Measurements from ENCODE around the gene SERPINB3.
"Not testable (repeated sequence)": the region's sequence is repeated elsewhere in the genome, so short reads cannot be mapped to it uniquely, and the experiment has no call there.

Gene SERPINB3

DNA sequence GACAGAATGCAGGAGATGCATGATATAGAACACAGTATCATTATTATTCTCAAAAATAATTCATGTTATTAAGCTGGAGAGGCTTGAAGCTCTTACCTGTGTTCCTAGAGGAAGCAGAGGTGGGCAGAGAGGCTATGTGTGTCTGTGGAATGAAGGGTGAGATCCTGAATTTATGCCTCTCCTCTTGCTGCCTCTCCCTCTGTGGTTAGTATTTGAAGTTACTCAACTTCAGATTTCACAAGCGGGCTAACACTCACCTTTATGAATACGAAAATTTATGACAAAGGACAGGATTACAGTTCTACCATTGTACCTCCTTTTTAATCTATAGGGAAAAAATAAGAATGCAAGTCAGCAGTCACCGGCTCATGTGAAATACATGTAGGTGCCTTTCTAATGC is at the start of gene SERPINB3:
Gene SERPINB3 (minus strand): TSS at position 144 of the 400 bp plus-strand sequence. CDS start 677 bp downstream, outside the sequence.
- H3K9ac ChIP-seq (ENCODE audit: low read length in 2 of 2); H3K27ac ChIP-seq (ENCODE audit: low read length); H3K27me3 ChIP-seq (ENCODE audit: control insufficient read depth in 1 of 2, insufficient read depth in 2 of 2, low read length in 2 of 2); H3K4me3 ChIP-seq (ENCODE audit: low read length in 2 of 2); H3K36me3 ChIP-seq (ENCODE audit: control insufficient read depth in 2 of 2, insufficient read depth in 2 of 2, low read length in 2 of 2); H3K4me1 ChIP-seq (ENCODE audit: control insufficient read depth, insufficient read depth, low read length); H3K9me3 ChIP-seq (ENCODE audit: control insufficient read depth in 2 of 2, low read length in 2 of 2): not testable (repeated sequence)

GRCh38 chr18:63708650-63709049 is 47.0 kb upstream of the SERPINB3 start:
- H3K27ac ChIP-seq (ENCODE audit: low read length): no peak overlapping the region
- no peaks in the 10 kb centered on the region for H3K4me1 ChIP-seq (ENCODE audit: control insufficient read depth, insufficient read depth, low read length)
- no peaks in the 10 kb centered on the region for H3K27me3 ChIP-seq (ENCODE audit: control insufficient read depth in 1 of 2, insufficient read depth in 2 of 2, low read length in 2 of 2)
- H3K9ac ChIP-seq (ENCODE audit: low read length in 2 of 2): no peak overlapping the region
- H3K4me3 ChIP-seq (ENCODE audit: low read length in 2 of 2): no peak overlapping the region
- H3K36me3 ChIP-seq (ENCODE audit: control insufficient read depth in 2 of 2, insufficient read depth in 2 of 2, low read length in 2 of 2): no peaks in the 10 kb centered on the region
- peaks cover under 1 to 1% of the 10 kb centered on the region in 2 donors for H3K9me3 ChIP-seq (ENCODE audit: control insufficient read depth in 2 of 2, low read length in 2 of 2)

DNA sequence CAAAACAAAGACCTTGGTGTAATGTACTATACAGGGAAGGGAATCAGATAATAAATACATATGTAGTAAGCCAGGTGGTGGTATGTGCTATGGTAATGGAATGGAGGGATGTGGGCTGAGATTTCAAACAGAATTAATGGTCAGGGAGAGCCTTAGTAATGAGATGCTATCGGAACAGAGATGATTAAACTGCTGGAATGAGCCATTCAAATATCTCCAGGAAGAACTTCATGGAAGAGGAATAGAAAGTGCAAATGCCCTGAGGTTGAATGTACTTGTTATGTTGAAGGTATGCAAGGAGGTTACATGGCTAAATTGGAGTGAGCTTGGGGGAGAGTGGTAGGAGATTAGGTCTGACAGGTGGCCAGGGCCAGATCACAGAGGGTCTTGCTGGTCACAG is 46.1 kb upstream of the SERPINB3 start:
- no peak overlapping the region for H3K27ac ChIP-seq (ENCODE audit: low read length)
- no peaks in the 10 kb centered on the region for H3K9me3 ChIP-seq (ENCODE audit: control insufficient read depth in 2 of 2, low read length in 2 of 2)
- no peaks in the 10 kb centered on the region for H3K36me3 ChIP-seq (ENCODE audit: control insufficient read depth in 2 of 2, insufficient read depth in 2 of 2, low read length in 2 of 2)
- no peak overlapping the region for H3K9ac ChIP-seq (ENCODE audit: low read length in 2 of 2)
- no peaks in the 10 kb centered on the region for H3K4me1 ChIP-seq (ENCODE audit: control insufficient read depth, insufficient read depth, low read length)
- H3K4me3 ChIP-seq (ENCODE audit: low read length in 2 of 2): no peak overlapping the region
- H3K27me3 ChIP-seq (ENCODE audit: control insufficient read depth in 1 of 2, insufficient read depth in 2 of 2, low read length in 2 of 2): no peaks in the 10 kb centered on the region

- no peak overlapping the region for H3K9ac ChIP-seq (ENCODE audit: low read length in 2 of 2)
- no peaks in the 10 kb centered on the region for H3K4me1 ChIP-seq (ENCODE audit: control insufficient read depth, insufficient read depth, low read length)
- no peak overlapping the region for H3K27ac ChIP-seq (ENCODE audit: low read length)
- H3K4me3 ChIP-seq (ENCODE audit: low read length in 2 of 2): no peak overlapping the region
- no peaks in the 10 kb centered on the region for H3K9me3 ChIP-seq (ENCODE audit: control insufficient read depth in 2 of 2, low read length in 2 of 2)
- H3K36me3 ChIP-seq (ENCODE audit: control insufficient read depth in 2 of 2, insufficient read depth in 2 of 2, low read length in 2 of 2): no peaks in the 10 kb centered on the region
- no peaks in the 10 kb centered on the region for H3K27me3 ChIP-seq (ENCODE audit: control insufficient read depth in 1 of 2, insufficient read depth in 2 of 2, low read length in 2 of 2)
Observed at GRCh38 chr18:63705401-63705800, 43.7 kb upstream of the SERPINB3 start.

GRCh38 chr18:63702660-63703059 is 41.0 kb upstream of the SERPINB3 start, which contains the start of gene SERPINB11:
Gene SERPINB11 (plus strand): TSS chr18:63702960. CDS start chr18:63710194, 7,234 bp downstream.
- Histone ChIP-seq H3K4me3 (ENCODE audit: low read length in 2 of 2) (no peak within 1 kb of the TSS), H3K9ac (ENCODE audit: low read length in 2 of 2) (no peak within 1 kb of the TSS), H3K27me3 (ENCODE audit: control insufficient read depth in 1 of 2, insufficient read depth in 2 of 2, low read length in 2 of 2) (no peaks in the 10 kb centered on the region), H3K27ac (ENCODE audit: low read length) (no peak within 1 kb of the TSS), H3K36me3 (ENCODE audit: control insufficient read depth in 2 of 2, insufficient read depth in 2 of 2, low read length in 2 of 2) (no peaks in the 10 kb centered on the region), H3K4me1 (ENCODE audit: control insufficient read depth, insufficient read depth, low read length) (no peaks in the 10 kb centered on the region), H3K9me3 (ENCODE audit: control insufficient read depth in 2 of 2, low read length in 2 of 2) (no peaks in the 10 kb centered on the region)

DNA sequence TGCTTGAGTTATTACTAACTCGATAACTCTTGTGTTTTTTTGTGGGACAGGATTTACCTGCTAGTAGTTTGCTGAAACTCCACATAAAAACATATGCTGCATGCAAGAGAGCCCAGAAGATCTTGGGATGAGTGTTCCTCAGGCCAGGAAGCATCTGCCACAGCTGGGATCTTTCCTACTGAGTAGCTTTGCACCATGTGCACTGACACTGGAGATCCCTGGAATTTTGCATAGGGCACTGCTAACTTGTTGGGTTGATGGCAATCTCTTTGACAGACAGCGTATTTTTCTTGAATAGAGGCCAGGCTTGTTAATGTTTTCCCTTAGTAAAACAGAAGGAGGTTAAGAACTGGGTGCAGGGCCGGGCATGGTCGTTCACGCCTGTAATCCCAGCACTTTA is 40.3 kb upstream of the SERPINB3 start:
- no peaks in the 10 kb centered on the region for H3K4me1 ChIP-seq (ENCODE audit: control insufficient read depth, insufficient read depth, low read length)
- H3K4me3 ChIP-seq (ENCODE audit: low read length in 2 of 2): no peak overlapping the region
- H3K9ac ChIP-seq (ENCODE audit: low read length in 2 of 2): no peak overlapping the region
- no peaks in the 10 kb centered on the region for H3K9me3 ChIP-seq (ENCODE audit: control insufficient read depth in 2 of 2, low read length in 2 of 2)
- no peak overlapping the region for H3K27ac ChIP-seq (ENCODE audit: low read length)
- H3K36me3 ChIP-seq (ENCODE audit: control insufficient read depth in 2 of 2, insufficient read depth in 2 of 2, low read length in 2 of 2): no peaks in the 10 kb centered on the region
- H3K27me3 ChIP-seq (ENCODE audit: control insufficient read depth in 1 of 2, insufficient read depth in 2 of 2, low read length in 2 of 2): no peaks in the 10 kb centered on the region

- Histone ChIP-seq H3K27me3 (ENCODE audit: control insufficient read depth in 1 of 2, insufficient read depth in 2 of 2, low read length in 2 of 2) (no peaks in the 10 kb centered on the region), H3K9me3 (ENCODE audit: control insufficient read depth in 2 of 2, low read length in 2 of 2) (no peaks in the 10 kb centered on the region), H3K36me3 (ENCODE audit: control insufficient read depth in 2 of 2, insufficient read depth in 2 of 2, low read length in 2 of 2) (no peaks in the 10 kb centered on the region), H3K4me1 (ENCODE audit: control insufficient read depth, insufficient read depth, low read length) (no peaks in the 10 kb centered on the region), H3K4me3 (ENCODE audit: low read length in 2 of 2) (no peak overlapping the region), H3K27ac (ENCODE audit: low read length) (no peak overlapping the region), H3K9ac (ENCODE audit: low read length in 2 of 2) (no peak overlapping the region)
Observed at GRCh38 chr18:63700501-63700900, 38.8 kb upstream of the SERPINB3 start.

GRCh38 chr18:63697097-63697660 is 35.5 kb upstream of the SERPINB3 start:
- Histone ChIP-seq H3K36me3 (ENCODE audit: control insufficient read depth in 2 of 2, insufficient read depth in 2 of 2, low read length in 2 of 2) (no peaks in the 10 kb centered on the region), H3K4me3 (ENCODE audit: low read length in 2 of 2) (no peak overlapping the region), H3K9ac (ENCODE audit: low read length in 2 of 2) (no peak overlapping the region), H3K27me3 (ENCODE audit: control insufficient read depth in 1 of 2, insufficient read depth in 2 of 2, low read length in 2 of 2) (no peaks in the 10 kb centered on the region), H3K9me3 (ENCODE audit: control insufficient read depth in 2 of 2, low read length in 2 of 2) (no peaks in the 10 kb centered on the region), H3K4me1 (ENCODE audit: control insufficient read depth, insufficient read depth, low read length) (no peaks in the 10 kb centered on the region), H3K27ac (ENCODE audit: low read length) (no peak overlapping the region)

DNA sequence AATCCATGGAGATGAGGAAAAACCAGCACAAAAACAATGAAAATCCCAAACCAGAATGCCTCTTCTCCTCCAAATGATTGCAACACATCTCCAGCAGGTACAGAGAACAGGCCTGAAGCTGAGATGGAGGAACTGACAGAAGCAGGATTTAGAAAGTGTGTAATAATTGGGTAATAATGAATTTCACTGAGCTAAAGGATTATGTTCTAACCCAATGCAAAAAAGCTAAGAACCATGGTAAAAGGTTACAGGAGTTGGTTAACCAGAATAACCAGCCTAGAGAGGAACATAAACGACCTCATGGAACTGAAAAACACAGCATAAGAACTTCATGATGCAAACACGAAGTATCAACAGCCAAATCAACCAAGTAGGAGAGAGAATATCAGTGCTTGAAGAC is 27.4 kb upstream of the SERPINB3 start:
- Histone ChIP-seq H3K27ac (ENCODE audit: low read length) (no peak overlapping the region), H3K27me3 (ENCODE audit: control insufficient read depth in 1 of 2, insufficient read depth in 2 of 2, low read length in 2 of 2) (no peaks in the 10 kb centered on the region), H3K9me3 (ENCODE audit: control insufficient read depth in 2 of 2, low read length in 2 of 2) (no peaks in the 10 kb centered on the region), H3K9ac (ENCODE audit: low read length in 2 of 2) (no peak overlapping the region), H3K4me1 (ENCODE audit: control insufficient read depth, insufficient read depth, low read length) (no peaks in the 10 kb centered on the region), H3K4me3 (ENCODE audit: low read length in 2 of 2) (no peak overlapping the region), H3K36me3 (ENCODE audit: control insufficient read depth in 2 of 2, insufficient read depth in 2 of 2, low read length in 2 of 2) (no peaks in the 10 kb centered on the region)

DNA sequence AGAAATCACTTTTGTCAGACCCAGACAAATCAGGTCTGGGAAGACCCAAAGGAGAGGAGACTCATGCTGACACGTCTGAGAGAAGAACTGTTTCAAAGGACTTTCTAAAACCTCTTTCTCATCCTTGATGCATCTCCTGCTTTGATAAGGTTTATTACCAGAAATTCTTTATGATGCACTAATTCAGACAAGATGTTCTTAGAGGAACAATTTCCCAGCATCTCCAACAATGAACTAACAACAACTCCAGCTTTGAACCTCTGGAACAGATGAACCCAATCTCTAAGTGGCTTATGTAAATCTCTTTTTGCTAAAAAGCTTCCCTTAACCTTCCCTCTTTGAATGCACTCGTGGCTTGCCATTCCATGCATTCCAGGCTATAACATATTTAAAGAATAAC is 25.2 kb upstream of the SERPINB3 start:
- Histone ChIP-seq H3K27ac (ENCODE audit: low read length) (no peak overlapping the region), H3K4me1 (ENCODE audit: control insufficient read depth, insufficient read depth, low read length) (no peaks in the 10 kb centered on the region), H3K9ac (ENCODE audit: low read length in 2 of 2) (no peak overlapping the region), H3K4me3 (ENCODE audit: low read length in 2 of 2) (no peak overlapping the region), H3K9me3 (ENCODE audit: control insufficient read depth in 2 of 2, low read length in 2 of 2) (no peaks in the 10 kb centered on the region), H3K27me3 (ENCODE audit: control insufficient read depth in 1 of 2, insufficient read depth in 2 of 2, low read length in 2 of 2) (no peaks in the 10 kb centered on the region), H3K36me3 (ENCODE audit: control insufficient read depth in 2 of 2, insufficient read depth in 2 of 2, low read length in 2 of 2) (no peaks in the 10 kb centered on the region)

- Histone ChIP-seq H3K4me3 (ENCODE audit: low read length in 2 of 2) (no peak overlapping the region), H3K27ac (ENCODE audit: low read length) (no peak overlapping the region), H3K9ac (ENCODE audit: low read length in 2 of 2) (no peak overlapping the region), H3K4me1 (ENCODE audit: control insufficient read depth, insufficient read depth, low read length) (no peaks in the 10 kb centered on the region), H3K36me3 (ENCODE audit: control insufficient read depth in 2 of 2, insufficient read depth in 2 of 2, low read length in 2 of 2) (no peaks in the 10 kb centered on the region), H3K27me3 (ENCODE audit: control insufficient read depth in 1 of 2, insufficient read depth in 2 of 2, low read length in 2 of 2) (no peaks in the 10 kb centered on the region), H3K9me3 (ENCODE audit: control insufficient read depth in 2 of 2, low read length in 2 of 2) (no peaks in the 10 kb centered on the region)
Observed at GRCh38 chr18:63684718-63685117, 23.0 kb upstream of the SERPINB3 start.

Measured in stomach smooth muscle (tissue), 2 donors.